ENCODE measurements around the gene CDK5RAP1.

DNA sequence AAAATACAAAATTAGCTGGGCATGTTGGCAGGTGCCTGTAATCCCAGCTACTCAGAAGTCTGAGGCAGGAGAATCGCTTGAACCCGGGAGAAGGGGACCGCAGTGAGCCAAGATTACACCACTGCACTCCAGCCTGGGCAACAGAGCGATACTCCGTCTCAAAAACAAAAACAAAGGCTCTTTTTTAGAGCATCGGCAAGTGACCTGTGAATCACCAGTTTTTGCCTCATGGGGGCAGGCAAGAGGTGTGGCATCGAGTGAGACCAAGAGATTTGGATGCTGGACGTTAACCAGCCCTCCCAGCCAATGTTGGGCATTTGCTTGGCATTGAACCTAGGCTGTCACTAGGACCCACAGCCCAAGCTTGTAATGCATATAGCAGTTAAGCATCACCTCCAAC, 14.6 kb upstream of the CDK5RAP1 start:
- TF ChIP-seq, protein P1, sequence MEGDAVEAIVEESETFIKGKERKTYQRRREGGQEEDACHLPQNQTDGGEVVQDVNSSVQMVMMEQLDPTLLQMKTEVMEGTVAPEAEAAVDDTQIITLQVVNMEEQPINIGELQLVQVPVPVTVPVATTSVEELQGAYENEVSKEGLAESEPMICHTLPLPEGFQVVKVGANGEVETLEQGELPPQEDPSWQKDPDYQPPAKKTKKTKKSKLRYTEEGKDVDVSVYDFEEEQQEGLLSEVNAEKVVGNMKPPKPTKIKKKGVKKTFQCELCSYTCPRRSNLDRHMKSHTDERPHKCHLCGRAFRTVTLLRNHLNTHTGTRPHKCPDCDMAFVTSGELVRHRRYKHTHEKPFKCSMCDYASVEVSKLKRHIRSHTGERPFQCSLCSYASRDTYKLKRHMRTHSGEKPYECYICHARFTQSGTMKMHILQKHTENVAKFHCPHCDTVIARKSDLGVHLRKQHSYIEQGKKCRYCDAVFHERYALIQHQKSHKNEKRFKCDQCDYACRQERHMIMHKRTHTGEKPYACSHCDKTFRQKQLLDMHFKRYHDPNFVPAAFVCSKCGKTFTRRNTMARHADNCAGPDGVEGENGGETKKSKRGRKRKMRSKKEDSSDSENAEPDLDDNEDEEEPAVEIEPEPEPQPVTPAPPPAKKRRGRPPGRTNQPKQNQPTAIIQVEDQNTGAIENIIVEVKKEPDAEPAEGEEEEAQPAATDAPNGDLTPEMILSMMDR (IDR thresholded peaks at IDR 0.05; ENCODE audit: extremely low read depth in 1 of 2, insufficient read depth in 1 of 2, low read depth in 1 of 2, low read length in 2 of 2): peak; percentile 13 to 49
- TF ChIP-seq POLR2AphosphoS5 (IDR thresholded peaks at IDR 0.05; ENCODE audit: insufficient read depth, low read depth, low read length): no peak
- TF ChIP-seq, protein P2, sequence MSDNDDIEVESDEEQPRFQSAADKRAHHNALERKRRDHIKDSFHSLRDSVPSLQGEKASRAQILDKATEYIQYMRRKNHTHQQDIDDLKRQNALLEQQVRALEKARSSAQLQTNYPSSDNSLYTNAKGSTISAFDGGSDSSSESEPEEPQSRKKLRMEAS (IDR thresholded peaks at IDR 0.05; ENCODE audit: insufficient read depth, insufficient read length): no peak
- no peak for TF ChIP-seq POLR2A (IDR thresholded peaks at IDR 0.05; ENCODE audit: low read depth, low read length)
- TF ChIP-seq JUN (IDR thresholded peaks at IDR 0.05; ENCODE audit: borderline replicate concordance, insufficient read depth, insufficient read length, low read depth): no peak
- TF ChIP-seq MYC (IDR thresholded peaks at IDR 0.05; ENCODE audit: low read depth, low read length): no peak
- no peak for TF ChIP-seq EZH2 (IDR thresholded peaks at IDR 0.05; ENCODE audit: borderline replicate concordance, low read depth, low read length, severe bottlenecking)

Measured in endothelial cell of umbilical vein (primary cell).